ENCODE data around the gene SDR9C7.

DNA sequence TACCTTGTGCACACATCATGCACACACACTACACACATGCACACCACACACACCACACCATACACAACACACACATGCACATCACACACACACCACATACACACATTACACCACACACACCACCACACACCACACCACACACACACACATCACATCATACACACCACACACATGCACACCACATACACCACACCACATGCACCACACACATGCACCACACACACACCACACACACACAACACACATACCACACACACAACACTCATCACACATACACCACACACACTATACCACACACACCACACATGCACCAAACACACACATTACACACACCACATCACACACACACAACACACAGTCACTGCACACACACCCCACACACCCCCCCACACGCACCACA lies 38.1 kb downstream of the SDR9C7 start:
- peak; percentile 3; the same call in 1 of the 2 replicates for TF ChIP-seq POLR2A (IDR thresholded peaks at IDR 0.05; ENCODE audit: low read length)
- TF ChIP-seq, protein P1, sequence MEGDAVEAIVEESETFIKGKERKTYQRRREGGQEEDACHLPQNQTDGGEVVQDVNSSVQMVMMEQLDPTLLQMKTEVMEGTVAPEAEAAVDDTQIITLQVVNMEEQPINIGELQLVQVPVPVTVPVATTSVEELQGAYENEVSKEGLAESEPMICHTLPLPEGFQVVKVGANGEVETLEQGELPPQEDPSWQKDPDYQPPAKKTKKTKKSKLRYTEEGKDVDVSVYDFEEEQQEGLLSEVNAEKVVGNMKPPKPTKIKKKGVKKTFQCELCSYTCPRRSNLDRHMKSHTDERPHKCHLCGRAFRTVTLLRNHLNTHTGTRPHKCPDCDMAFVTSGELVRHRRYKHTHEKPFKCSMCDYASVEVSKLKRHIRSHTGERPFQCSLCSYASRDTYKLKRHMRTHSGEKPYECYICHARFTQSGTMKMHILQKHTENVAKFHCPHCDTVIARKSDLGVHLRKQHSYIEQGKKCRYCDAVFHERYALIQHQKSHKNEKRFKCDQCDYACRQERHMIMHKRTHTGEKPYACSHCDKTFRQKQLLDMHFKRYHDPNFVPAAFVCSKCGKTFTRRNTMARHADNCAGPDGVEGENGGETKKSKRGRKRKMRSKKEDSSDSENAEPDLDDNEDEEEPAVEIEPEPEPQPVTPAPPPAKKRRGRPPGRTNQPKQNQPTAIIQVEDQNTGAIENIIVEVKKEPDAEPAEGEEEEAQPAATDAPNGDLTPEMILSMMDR (IDR thresholded peaks at IDR 0.05) = no peak
- TF ChIP-seq BCL3 (IDR thresholded peaks at IDR 0.05) = no peak
- no peak for TF ChIP-seq SMC3 (IDR thresholded peaks at IDR 0.05)
- TF ChIP-seq NR3C1 (IDR thresholded peaks at IDR 0.05) = no peak
- no peak for TF ChIP-seq JUNB (IDR thresholded peaks at IDR 0.05)

Measured in A549 (cell line).